A549 treated with CORT108297 at 1 μM for 4 hours (cell line): ENCODE results near the gene C10orf90. TPM values are rescaled to one million over a fixed set of nuclear protein-coding genes. Genes with fewer than 3 reads are reported as not detected.

ENCODE experiments used
- total RNA-seq: library from RNA; stranded (reverse); fragments of 200-300 nt; extraction: Qiagen RNA extraction; gene quantifications from 5 replicates; pipeline ENCODE4 v1.2.3, GENCODE V29; 2022

The C10orf90 gene, protein sequence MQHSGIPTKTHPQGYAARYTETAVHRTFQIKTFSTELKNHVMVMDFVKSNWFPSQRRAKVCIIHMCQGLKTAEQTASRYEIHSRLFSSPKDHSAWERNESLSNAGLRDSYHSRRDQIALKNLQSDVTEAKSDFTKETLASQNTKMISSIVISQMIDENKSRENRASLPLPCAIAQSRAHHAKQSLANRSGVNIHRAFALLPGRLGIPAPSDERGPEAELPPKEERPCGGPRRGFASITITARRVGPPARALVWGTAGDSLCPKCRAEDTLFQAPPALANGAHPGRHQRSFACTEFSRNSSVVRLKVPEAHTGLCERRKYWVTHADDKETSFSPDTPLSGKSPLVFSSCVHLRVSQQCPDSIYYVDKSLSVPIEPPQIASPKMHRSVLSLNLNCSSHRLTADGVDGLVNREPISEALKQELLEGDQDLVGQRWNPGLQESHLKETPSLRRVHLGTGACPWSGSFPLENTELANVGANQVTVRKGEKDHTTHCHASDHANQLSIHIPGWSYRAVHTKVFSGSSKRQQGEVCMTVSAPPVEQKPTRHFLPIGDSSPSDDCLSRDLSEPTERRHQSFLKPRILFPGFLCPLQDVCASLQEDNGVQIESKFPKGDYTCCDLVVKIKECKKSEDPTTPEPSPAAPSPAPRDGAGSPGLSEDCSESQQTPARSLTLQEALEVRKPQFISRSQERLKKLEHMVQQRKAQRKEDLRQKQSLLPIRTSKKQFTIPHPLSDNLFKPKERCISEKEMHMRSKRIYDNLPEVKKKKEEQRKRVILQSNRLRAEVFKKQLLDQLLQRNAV
- 3.5 to 4.2 TPM (median 3.5 TPM) in 5 replicates for total RNA-seq

DNA sequence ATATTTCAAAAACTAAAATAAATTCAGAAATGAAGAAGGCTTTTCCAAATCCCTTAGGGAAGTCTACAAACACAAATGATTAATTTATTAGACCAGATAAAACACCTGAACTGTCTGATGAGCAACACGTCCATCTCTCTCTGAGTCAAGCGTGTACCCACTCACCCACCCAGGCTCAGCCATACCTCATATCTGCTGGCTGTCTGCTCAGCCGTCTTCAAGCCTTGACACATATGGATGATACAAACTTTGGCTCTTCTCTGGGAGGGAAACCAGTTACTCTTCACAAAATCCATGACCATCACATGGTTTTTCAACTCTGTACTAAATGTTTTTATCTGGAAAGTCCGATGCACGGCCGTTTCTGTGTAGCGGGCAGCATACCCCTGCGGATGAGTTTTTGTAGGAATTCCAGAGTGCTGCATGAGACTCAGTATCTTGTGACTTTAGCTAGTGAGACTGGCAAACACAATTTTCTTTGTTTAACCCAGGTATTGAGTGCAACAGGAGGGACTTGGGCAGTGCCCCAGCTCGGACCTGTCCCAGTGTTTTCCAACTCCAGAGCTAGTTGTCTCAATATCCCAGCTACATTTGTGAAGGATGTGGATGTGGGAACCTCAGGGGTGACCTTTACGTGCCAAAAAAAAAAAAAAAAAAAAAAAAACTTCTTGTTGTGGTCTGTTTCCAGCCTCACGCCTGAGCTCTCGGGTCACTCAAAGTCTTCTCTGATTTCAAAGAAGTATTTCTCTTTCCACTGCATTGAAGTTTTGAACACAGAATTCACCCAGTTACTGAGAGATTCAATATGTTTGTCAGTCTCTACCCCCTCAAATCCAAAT, at the start of gene C10orf90:
Gene C10orf90, minus strand, starts transcription at position 638 of the 839 bp plus-strand sequence. Its CDS starts 213 bp downstream, at position 425.

DNA sequence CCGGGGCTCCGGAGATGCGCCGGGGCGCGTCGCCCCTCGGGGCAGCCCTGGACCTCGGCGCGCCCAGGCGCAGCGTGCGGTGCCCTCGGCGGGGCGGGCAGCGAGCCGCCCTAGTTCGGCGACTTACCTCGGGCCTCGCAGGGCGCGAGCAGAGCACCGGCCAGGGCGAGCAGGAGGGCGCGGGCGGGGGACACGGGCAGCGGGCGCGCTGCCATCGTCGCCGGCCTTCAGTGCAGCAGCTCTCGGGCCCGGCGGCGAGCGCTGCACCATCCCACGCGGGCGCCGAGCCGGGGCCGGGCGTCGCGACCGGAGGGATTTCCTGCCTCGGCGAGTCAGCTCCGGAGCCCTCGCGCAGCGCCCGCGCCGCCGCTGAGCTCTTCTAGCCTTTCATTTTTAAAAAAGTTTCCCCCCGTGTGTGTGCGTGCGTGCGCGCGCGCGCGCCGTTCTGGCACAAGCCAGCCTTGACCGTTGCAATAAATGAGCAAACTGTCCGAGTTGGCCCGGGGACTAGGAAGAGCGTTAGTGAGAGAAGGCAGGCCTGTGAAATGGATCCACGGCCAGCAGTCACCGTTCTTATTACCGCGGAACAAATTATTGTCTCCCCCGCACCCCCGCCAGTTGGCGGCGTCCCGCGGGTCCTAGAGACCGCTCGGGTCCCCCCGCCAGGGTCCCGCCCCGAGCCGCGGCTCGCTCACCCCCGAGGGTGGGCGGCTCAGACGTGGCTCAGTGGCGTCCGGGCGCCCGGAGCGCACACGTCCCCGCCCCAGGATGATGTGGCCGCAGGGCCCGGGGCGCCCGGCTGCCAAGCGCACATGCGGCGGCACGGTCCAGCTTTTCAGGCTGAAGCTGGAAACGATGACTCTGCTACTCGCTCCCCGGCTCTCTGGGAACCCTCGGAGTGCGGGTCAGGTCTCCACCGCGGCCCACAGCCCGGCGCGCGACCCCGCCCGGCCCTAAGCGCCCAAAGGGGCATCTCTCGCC, 282.3 kb downstream of the C10orf90 start, which contains the start of gene ADAM12:
Gene ADAM12, minus strand, starts transcription at position 547 of the 981 bp plus-strand sequence. Its CDS starts 332 bp downstream, at position 215.

Other genes with a start within 250 kb of the C10orf90 start
- gene DOCK1, start 234.7 kb upstream of the C10orf90 start, total RNA-seq = 19.7 to 26.3 TPM (median 24.0 TPM) in 5 replicates